Measurements from ENCODE around the gene CD2AP.
"Not testable (repeated sequence)": the region's sequence is repeated elsewhere in the genome, so short reads cannot be mapped to it uniquely, and the experiment has no call there.

Gene CD2AP

DNA sequence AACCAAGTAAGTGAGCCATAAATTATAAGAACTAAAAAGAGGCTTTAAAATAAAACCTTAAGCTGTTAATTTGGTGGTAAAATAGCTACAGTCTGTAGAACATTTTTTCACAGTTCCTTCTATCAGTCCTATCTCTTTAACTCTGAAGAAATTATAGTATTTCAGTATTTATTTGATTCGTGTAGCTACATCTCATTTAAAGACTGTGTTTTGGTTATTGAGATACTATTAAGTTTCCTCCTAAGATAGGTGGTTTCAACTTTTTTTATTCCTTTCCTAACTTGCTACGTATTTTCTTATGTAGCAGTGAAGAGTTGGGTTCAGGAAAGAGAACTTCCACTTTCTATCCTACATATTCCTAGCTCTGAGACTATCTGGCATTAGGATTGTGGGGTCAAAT is 97.2 kb downstream of the CD2AP start:
- DNase-seq = no peak

- DNase-seq = no peak
Observed at GRCh38 chr6:47579040-47579439, 101.5 kb downstream of the CD2AP start.

- no peak for DNase-seq
Observed at GRCh38 chr6:47581591-47581990, 104.0 kb downstream of the CD2AP start.

- DNase-seq = no peak
Observed at GRCh38 chr6:47587493-47587892, 109.9 kb downstream of the CD2AP start.

- no peak for DNase-seq
Observed at GRCh38 chr6:47592131-47592840, 114.7 kb downstream of the CD2AP start.

- DNase-seq = no peak
Observed at GRCh38 chr6:47593979-47594378, 116.4 kb downstream of the CD2AP start.

DNA sequence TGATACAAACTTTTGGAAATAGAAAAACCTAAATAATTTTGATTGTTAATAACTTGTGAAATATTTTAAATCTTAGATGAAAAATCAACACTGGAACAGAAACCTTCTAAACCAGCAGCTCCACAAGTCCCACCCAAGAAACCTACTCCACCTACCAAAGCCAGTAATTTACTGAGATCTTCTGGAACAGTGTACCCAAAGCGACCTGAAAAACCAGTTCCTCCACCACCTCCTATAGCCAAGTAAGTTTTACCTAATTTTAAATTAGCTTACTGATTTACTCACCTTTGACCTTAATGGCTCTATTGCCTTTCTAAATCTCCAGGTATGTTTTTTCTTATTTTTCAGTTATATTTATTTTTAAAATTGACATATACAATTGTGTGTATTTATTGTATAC is 118.2 kb downstream of the CD2AP start:
- no peak for DNase-seq

DNA sequence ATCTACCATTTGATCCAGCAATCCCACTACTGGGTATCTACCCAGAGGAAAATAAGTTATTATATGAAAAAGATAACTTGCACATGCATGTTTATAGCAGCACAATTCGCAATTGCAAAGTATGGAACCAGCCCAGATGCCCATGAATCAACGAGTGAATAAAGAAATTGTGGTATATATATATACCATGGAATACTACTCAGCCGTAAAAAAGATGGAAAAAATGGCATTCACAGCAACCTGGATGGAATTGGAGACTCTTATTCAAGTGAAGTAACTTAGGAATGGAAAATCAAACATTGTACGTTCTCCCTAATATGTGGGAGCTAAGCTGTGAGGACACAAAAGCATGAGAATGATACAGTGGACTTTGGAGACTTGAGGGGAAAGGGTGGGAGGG is 120.8 kb downstream of the CD2AP start:
- DNase-seq = no peak

GRCh38 chr6:47599512-47599911 is 121.9 kb downstream of the CD2AP start:
- no peak for DNase-seq

GRCh38 chr6:47603227-47603626 is 125.6 kb downstream of the CD2AP start:
- no peak for DNase-seq

DNA sequence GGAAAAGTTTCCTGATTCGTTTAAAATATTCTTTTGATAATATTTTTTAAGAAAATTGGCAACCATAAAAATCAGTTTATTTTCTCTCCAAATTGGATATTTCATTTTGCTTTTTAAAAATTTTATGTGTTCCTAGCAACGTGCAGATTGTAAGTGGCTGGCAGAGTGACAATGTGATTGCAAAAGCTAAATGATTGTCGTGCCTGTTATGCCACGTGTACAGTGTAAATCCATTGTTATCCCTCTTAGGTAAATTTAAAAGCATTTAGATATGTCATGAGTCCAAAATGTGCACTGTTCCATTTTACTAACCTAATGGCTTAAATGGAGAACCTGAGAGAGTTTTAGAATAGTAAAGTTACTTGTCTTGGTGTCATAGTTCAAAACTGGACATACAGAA is 126.4 kb downstream of the CD2AP start:
- peak; percentile 11 for DNase-seq

DNA sequence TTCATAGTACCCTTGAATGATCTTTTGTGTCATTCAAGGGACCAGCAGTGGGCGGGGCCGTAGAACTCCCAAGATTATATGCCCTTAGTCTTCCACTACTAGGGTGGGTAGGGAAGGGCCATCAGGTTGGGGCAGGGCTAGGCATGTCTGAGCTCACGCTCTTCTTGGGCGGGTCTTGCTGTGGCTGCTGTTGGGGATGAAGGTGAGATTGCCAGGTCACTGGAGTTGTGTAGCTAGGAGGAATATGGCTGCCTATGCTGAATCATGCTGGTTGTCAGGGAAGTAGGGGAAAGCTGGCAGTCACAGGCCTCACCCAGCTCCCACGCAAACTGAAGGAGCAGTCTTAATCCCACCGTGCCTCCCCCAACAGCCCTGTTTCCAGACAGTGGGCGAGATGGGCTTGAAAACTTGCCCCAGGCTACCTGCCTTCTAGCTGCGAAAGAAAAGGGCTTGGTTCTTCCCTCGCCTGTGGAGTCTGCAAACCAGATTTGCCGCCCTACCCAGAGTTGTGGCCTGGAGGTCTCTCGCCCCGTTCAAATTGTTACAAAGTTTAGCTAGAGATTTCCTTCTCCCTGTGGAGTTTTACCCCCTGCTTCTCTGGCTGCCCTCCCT is 144.4 kb downstream of the CD2AP start:
- no peak for DNase-seq

GRCh38 chr6:47626782-47627181 is 149.2 kb downstream of the CD2AP start:
- DNase-seq = no peak

DNA sequence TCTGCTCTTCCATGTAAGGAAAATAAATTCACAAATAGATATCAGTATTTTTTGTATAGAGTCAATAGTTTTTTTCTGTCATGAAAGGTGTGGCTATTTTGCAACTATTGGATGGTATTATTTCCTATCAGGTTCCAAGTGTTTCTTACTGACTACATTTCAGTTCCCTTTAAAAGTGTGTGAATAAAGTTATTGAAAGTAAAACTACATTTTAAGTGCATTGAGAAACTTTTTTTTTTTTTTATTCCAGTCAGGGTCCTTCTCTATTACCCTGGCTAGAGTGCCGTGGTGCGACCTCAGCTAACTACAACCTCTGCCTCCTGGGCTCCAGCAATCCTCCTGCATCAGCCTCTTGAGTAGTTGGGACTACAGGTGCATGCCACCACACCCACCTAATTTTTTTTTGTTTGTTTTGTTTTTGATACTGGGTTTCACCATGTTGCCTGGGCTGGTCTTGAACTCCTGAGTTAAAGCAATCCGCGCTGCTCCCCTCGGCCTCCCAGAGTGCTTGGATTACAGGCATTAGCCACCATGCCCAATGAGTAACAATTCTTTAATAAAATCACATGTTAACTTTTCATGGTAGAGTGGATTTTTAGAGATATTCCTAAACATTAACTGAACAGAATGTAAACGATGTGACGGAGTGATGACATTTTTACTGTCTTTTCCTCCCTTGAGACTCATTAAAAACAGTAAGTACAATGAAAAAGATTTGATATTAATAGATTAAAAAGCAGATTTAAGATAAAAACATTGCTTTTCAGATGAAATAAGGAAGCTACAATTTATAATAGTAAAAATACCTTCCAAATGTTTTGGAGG is 151.1 kb downstream of the CD2AP start:
- no peak for DNase-seq

GRCh38 chr6:47629954-47630353 is 152.4 kb downstream of the CD2AP start:
- DNase-seq = no peak

- no peak for DNase-seq
Observed at GRCh38 chr6:47630587-47630986, 153.0 kb downstream of the CD2AP start.

- DNase-seq = peak; percentile 40
Observed at GRCh38 chr6:47631269-47631772, 153.7 kb downstream of the CD2AP start.

DNA sequence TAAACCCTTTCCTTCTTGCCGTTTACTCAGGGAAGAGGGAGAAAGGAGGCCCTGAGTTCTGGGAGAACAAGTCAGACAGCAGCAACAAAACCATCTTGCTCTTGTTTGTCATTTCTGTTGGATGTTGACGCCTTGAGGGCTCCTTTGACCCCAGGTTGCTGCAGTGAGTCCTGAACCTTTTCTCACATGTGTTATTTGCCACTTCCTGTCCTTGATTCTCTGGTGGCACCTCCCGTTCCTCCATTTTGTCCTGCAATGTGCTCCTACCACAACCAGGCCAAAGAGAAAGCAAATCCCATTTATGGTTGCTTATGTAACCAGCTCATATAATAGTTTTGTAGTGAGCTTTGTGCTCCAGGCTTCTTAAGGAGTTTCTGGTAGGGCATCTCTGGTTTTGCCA is 154.2 kb downstream of the CD2AP start:
- no peak for DNase-seq

- no peak for DNase-seq
Observed at GRCh38 chr6:47633141-47633540, 155.6 kb downstream of the CD2AP start.

GRCh38 chr6:47634210-47635047 is 156.8 kb downstream of the CD2AP start:
- no peak for DNase-seq

DNA sequence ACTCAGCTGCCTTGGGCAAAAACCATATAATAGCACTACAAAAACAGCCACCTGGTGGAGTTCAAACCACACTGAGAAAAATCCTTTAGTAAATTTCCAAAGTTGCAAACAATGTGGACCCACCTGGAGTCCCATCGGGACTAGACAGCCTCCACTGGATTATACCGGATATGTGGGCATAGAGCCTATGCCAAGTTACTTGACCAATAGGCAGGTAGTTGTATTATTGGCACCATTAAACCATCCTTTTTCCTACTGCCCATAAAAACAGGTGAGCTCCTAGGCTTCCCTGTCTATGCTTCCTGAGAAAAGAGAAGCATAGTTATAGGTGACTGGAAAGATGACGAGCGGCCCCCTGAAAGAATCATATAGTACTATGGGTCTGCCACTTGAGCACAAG is 169.1 kb downstream of the CD2AP start:
- DNase-seq = no peak

DNA sequence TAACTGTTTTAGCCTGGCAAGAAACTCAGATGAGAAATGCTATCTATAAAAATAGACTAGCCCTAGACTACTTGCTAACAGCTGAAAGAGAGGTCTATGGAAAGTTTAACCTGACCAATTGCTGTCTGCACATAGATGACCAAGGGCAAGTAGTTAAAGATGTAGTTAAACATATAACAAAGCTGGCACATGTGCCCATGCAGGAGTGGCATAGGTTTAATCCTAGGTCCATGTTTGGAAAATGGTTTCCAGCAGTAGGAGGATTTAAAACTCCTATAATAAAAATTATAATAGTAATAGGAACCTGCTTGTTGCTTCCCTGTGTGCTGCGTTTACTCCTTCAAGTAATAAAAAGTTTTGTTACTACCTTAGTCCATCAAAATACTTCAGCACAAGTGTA is 169.6 kb downstream of the CD2AP start:
- no peak for DNase-seq

GRCh38 chr6:47647626-47648025 is 170.0 kb downstream of the CD2AP start:
- not testable (repeated sequence) for DNase-seq
